Measurements from ENCODE around the gene SOX21. TPM values are rescaled to one million over a fixed set of nuclear protein-coding genes. Genes with fewer than 3 reads are reported as not detected.

SOX21 gene
- total RNA-seq, 1 donor from 2014 or later: not detected

DNA sequence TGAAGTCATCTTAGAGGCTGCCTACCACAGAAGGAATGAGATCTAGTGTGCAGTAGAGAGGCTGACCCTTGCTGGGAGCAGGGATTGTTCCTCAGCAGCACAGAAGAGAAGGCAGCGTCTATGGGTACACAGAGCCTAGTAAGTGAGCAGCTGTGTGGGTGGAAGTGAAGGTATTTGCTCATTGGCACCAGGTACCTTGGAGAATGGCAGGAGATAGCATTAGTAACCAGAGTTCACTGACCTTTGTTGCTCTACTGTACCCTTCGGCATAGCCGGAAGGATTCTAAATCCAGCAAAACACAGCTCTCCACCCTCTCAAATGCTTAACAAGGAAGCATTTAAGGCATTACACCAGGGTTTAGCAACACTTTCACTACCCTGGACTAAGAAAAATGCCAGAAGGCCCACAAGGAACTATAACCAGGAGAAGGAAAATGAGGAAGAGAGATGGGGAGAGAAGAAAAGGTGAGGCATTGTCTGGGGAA lies 12.3 kb downstream of the SOX21 start:
- Mint-ChIP-seq H3K4me3 (ENCODE audit: unreplicated experiment) (no peak overlapping the region), H3K9me3 (ENCODE audit: unreplicated experiment) (peaks cover 3% of the 10 kb centered on the region), H3K27ac (ENCODE audit: unreplicated experiment) (no peak overlapping the region), H3K4me1 (ENCODE audit: low read depth, unreplicated experiment) (peaks cover 7% of the 10 kb centered on the region), H3K27me3 (ENCODE audit: unreplicated experiment) (peaks cover 27% of the 10 kb centered on the region), H3K36me3 (ENCODE audit: unreplicated experiment) (no peaks in the 10 kb centered on the region)
- TF ChIP-seq CTCF (IDR thresholded peaks at IDR 0.05; ENCODE audit: partially characterized antibody, unreplicated experiment): no peak
- no peak for DNase-seq

DNA sequence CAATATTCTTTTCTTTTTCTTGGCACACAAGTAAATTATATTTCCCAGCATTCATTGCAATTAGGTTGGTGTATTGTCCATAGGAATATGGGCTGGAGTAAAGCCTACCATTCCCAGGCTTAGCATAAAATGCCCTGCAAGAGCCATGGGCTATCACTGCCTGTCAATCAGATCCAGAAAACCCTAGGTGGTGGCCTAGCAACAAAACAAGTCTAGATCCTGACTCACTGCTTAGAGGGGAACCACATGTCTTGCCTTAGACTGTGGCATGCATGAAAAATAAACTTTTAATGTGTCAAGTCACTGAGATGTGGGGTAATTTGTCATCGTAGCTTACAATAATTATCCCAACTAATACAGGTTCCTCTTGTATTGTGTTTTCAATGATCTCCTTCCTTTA lies 16.2 kb downstream of the SOX21 start:
- no peak for DNase-seq
- Mint-ChIP-seq H3K9me3 (ENCODE audit: unreplicated experiment) (peaks cover 3% of the 10 kb centered on the region), H3K36me3 (ENCODE audit: unreplicated experiment) (no peaks in the 10 kb centered on the region), H3K4me1 (ENCODE audit: low read depth, unreplicated experiment) (no peaks in the 10 kb centered on the region), H3K27me3 (ENCODE audit: unreplicated experiment) (peaks cover 7% of the 10 kb centered on the region), H3K4me3 (ENCODE audit: unreplicated experiment) (no peak overlapping the region), H3K27ac (ENCODE audit: unreplicated experiment) (no peak overlapping the region)
- TF ChIP-seq CTCF (IDR thresholded peaks at IDR 0.05; ENCODE audit: partially characterized antibody, unreplicated experiment): no peak

DNA sequence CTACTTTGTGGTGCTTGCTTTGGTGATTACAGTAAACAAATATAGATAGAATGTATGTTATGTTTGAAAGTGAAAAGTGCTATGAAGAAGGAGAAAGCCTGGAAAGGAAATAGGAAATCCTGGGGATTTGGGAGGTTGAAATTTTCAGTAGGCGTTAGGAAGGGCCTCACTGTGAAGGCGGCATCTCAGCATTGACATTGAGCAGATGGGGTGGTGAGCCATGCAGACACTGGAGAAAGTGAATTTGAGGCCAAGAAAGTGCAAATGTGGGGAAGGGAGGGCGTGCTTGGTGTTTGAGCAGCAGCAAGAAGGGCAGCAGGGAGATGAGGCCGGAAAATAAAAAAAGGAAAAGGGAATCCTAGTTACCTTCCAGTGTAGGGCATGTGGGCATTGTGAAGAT lies 20.3 kb downstream of the SOX21 start:
- Mint-ChIP-seq H3K36me3 (ENCODE audit: unreplicated experiment) (no peaks in the 10 kb centered on the region), H3K27ac (ENCODE audit: unreplicated experiment) (no peak overlapping the region), H3K27me3 (ENCODE audit: unreplicated experiment) (no peaks in the 10 kb centered on the region), H3K4me1 (ENCODE audit: low read depth, unreplicated experiment) (no peaks in the 10 kb centered on the region), H3K4me3 (ENCODE audit: unreplicated experiment) (no peak overlapping the region), H3K9me3 (ENCODE audit: unreplicated experiment) (peaks cover 3% of the 10 kb centered on the region)
- TF ChIP-seq CTCF (IDR thresholded peaks at IDR 0.05; ENCODE audit: partially characterized antibody, unreplicated experiment): no peak
- no peak for DNase-seq

DNA sequence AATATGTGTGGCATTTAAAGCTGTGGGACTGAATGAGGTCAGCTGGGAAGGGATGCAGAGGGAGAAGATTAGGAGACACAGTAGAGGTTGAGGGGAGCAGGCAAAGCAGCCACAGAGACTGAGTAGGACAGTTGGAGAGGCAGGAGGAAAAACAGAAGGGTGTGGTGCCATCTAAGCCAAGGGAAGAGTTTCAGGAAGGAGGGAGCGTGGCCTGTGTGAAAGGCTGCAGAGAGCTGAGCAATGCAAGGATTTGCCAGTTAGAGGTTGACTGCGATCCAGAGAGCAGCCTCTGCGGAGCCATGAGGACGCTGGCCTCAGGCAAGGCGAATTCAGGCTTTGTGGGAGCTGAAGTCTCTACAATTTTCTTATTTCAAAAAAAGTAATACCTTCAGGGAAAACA lies 28.9 kb downstream of the SOX21 start:
- DNase-seq: no peak
- Mint-ChIP-seq H3K36me3 (ENCODE audit: unreplicated experiment) (no peaks in the 10 kb centered on the region), H3K9me3 (ENCODE audit: unreplicated experiment) (no peaks in the 10 kb centered on the region), H3K27ac (ENCODE audit: unreplicated experiment) (no peak overlapping the region), H3K4me3 (ENCODE audit: unreplicated experiment) (no peak overlapping the region), H3K27me3 (ENCODE audit: unreplicated experiment) (no peaks in the 10 kb centered on the region), H3K4me1 (ENCODE audit: low read depth, unreplicated experiment) (no peaks in the 10 kb centered on the region)
- no peak for TF ChIP-seq CTCF (IDR thresholded peaks at IDR 0.05; ENCODE audit: partially characterized antibody, unreplicated experiment)

DNA sequence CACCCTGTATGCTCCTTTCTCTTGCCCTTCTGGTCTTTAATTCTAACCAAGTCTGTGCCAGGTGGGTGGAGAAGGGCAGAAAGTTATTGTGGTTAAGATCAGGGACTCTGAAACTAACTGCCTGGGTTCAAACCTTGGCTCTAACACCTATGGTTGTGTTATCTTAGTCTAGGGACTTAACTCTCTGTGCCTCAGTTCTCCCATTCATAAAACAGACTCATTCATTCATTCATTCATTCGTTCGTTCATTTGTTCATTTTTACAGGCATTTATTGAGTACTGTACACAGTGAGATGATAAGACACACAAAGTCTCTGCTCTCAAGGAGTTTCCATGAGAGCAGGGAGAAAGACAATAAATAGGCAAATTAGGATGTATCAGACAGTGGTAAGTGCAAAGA lies 30.1 kb downstream of the SOX21 start:
- no peaks in the 10 kb centered on the region for H3K9me3 Mint-ChIP-seq (ENCODE audit: unreplicated experiment)
- DNase-seq: no peak
- no peak overlapping the region for H3K27ac Mint-ChIP-seq (ENCODE audit: unreplicated experiment)
- no peaks in the 10 kb centered on the region for H3K27me3 Mint-ChIP-seq (ENCODE audit: unreplicated experiment)
- no peaks in the 10 kb centered on the region for H3K4me1 Mint-ChIP-seq (ENCODE audit: low read depth, unreplicated experiment)
- no peak for TF ChIP-seq CTCF (IDR thresholded peaks at IDR 0.05; ENCODE audit: partially characterized antibody, unreplicated experiment)
- H3K4me3 Mint-ChIP-seq (ENCODE audit: unreplicated experiment): no peak overlapping the region
- H3K36me3 Mint-ChIP-seq (ENCODE audit: unreplicated experiment): no peaks in the 10 kb centered on the region
